Femur (tissue), 1 donor: Measurements from ENCODE around the gene EIF3B.
"Not testable (repeated sequence)": the region's sequence is repeated elsewhere in the genome, so short reads cannot be mapped to it uniquely, and the experiment has no call there.

Experiments used
- DNase-seq: peaks from one replicate; pipeline ENCODE4 v3.0.0-alpha.2; 2017

EIF3B gene

GRCh38 chr7:2350055-2350454, 4.6 kb upstream of the EIF3B start:
- DNase-seq, result no peak

- DNase-seq, result no peak
These were observed 3.8 kb upstream of the EIF3B start for GRCh38 chr7:2350861-2351260.

GRCh38 chr7:2353113-2353935, 1.3 kb upstream of the EIF3B start:
- no peak for DNase-seq

GRCh38 chr7:2353936-2354185, 766 bp upstream of the EIF3B start:
- DNase-seq, result peak; percentile 94

- no peak for DNase-seq
These were observed 495 bp downstream of the EIF3B start for GRCh38 chr7:2354939-2355704.

- DNase-seq, result no peak
These were observed 1.0 kb downstream of the EIF3B start for GRCh38 chr7:2355705-2356008.

GRCh38 chr7:2357165-2357564, 2.5 kb downstream of the EIF3B start:
- DNase-seq, result no peak

- no peak for DNase-seq
These were observed 2.9 kb downstream of the EIF3B start for GRCh38 chr7:2357571-2357970.

- no peak for DNase-seq
These were observed 4.4 kb downstream of the EIF3B start for GRCh38 chr7:2358968-2359527.

GRCh38 chr7:2359610-2360009, 5.0 kb downstream of the EIF3B start:
- no peak for DNase-seq

GRCh38 chr7:2360796-2361195, 6.2 kb downstream of the EIF3B start:
- no peak for DNase-seq

- DNase-seq, result no peak
These were observed 7.9 kb downstream of the EIF3B start for GRCh38 chr7:2362385-2363088.

- no peak for DNase-seq
These were observed 14.5 kb downstream of the EIF3B start for GRCh38 chr7:2369139-2369538.

- no peak for DNase-seq
These were observed 16.7 kb downstream of the EIF3B start for GRCh38 chr7:2371329-2371728.

- no peak for DNase-seq
These were observed 18.1 kb downstream of the EIF3B start for GRCh38 chr7:2372724-2373123.

- DNase-seq, result no peak
These were observed 18.5 kb downstream of the EIF3B start for GRCh38 chr7:2373124-2373556.

- DNase-seq, result no peak
These were observed 19.0 kb downstream of the EIF3B start for GRCh38 chr7:2373646-2374045.

GRCh38 chr7:2374401-2374800, 19.8 kb downstream of the EIF3B start:
- DNase-seq, result no peak

GRCh38 chr7:2374830-2375728, 20.5 kb downstream of the EIF3B start:
- no peak for DNase-seq

GRCh38 chr7:2376351-2377154, 21.9 kb downstream of the EIF3B start:
- DNase-seq, result no peak

- DNase-seq, result not testable (repeated sequence)
These were observed 22.9 kb downstream of the EIF3B start for GRCh38 chr7:2377492-2377891.

GRCh38 chr7:2378125-2378524, 23.5 kb downstream of the EIF3B start:
- DNase-seq, result not testable (repeated sequence)
